ENCODE measurements around the gene HECW1. TPM values are rescaled to one million over a fixed set of nuclear protein-coding genes. Genes with fewer than 3 reads are reported as not detected.
"Not testable (repeated sequence)": the region's sequence is repeated elsewhere in the genome, so short reads cannot be mapped to it uniquely, and the experiment has no call there.

HECW1 gene
- total RNA-seq, 1 donor from 2014 or later: not detected

GRCh38 chr7:43565786-43566185 is 453.3 kb downstream of the HECW1 start:
- DNase-seq (ENCODE audit: low read depth, low spot score): no peak

GRCh38 chr7:43568529-43568928 is 456.1 kb downstream of the HECW1 start:
- no peak for DNase-seq (ENCODE audit: low read depth, low spot score)

- DNase-seq (ENCODE audit: low read depth, low spot score): no peak
These were observed 457.0 kb downstream of the HECW1 start for GRCh38 chr7:43569424-43569823.

- no peak for DNase-seq (ENCODE audit: low read depth, low spot score)
These were observed 458.4 kb downstream of the HECW1 start for GRCh38 chr7:43570688-43571365.

GRCh38 chr7:43572516-43573049 is 460.1 kb downstream of the HECW1 start:
- DNase-seq (ENCODE audit: low read depth, low spot score): peak; percentile 69

DNA sequence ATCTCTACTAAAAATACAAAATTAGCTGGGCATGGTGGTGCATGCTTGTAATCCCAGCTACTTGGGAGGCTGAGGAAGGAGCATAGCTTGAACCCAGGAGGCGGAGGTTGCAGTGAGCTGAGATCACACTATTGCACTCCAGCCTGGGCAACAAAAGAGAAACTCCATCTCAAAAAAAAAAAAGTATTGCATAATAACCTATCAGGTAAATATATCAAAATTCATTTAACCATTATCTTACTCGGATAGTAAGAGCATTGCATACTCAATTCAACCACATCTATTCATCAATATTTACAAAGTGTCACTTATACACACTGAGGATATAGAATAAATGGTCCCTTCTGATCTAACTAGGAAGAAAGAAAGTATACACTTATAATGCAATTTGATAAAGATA is 461.4 kb downstream of the HECW1 start:
- DNase-seq (ENCODE audit: low read depth, low spot score): not testable (repeated sequence)

DNA sequence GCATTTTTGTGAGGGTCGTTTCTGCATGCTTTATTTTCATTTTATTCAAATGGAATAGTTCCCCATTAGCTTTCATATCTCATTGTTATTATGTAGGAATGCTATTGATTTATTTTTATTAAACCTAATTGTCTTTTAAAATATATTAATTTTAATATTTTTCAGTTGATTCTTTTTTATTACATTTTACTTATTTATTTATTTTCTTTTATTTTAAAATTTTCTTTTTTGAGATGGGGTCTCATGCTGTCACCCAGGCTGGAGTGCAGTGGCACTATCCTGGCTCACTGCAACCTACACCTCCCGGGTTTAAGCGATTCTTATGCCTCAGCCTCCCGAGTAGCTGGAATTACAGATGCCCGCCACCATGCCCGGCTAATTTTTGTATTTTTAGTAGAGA is 463.1 kb downstream of the HECW1 start:
- no peak for DNase-seq (ENCODE audit: low read depth, low spot score)

DNA sequence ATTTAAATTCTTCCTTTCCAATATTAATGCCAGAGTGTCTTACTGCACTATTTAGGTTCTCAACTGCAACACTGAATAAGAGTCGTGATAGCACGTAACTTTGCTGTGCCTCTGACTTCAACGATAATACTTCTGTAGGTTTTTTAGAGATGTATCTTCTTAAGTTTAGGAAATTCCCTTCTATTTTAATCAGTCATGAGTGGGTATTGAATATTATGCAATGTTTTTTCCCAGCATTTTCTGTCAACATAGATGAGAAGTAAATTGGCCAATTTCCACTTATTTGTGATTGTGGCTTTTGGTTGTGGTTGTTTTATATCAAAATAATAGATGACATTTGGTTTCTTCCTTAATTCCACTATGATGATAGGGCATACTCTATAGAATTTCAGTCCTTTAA is 463.8 kb downstream of the HECW1 start:
- DNase-seq (ENCODE audit: low read depth, low spot score): no peak

- no peak for DNase-seq (ENCODE audit: low read depth, low spot score)
These were observed 465.1 kb downstream of the HECW1 start for GRCh38 chr7:43577485-43577951.

DNA sequence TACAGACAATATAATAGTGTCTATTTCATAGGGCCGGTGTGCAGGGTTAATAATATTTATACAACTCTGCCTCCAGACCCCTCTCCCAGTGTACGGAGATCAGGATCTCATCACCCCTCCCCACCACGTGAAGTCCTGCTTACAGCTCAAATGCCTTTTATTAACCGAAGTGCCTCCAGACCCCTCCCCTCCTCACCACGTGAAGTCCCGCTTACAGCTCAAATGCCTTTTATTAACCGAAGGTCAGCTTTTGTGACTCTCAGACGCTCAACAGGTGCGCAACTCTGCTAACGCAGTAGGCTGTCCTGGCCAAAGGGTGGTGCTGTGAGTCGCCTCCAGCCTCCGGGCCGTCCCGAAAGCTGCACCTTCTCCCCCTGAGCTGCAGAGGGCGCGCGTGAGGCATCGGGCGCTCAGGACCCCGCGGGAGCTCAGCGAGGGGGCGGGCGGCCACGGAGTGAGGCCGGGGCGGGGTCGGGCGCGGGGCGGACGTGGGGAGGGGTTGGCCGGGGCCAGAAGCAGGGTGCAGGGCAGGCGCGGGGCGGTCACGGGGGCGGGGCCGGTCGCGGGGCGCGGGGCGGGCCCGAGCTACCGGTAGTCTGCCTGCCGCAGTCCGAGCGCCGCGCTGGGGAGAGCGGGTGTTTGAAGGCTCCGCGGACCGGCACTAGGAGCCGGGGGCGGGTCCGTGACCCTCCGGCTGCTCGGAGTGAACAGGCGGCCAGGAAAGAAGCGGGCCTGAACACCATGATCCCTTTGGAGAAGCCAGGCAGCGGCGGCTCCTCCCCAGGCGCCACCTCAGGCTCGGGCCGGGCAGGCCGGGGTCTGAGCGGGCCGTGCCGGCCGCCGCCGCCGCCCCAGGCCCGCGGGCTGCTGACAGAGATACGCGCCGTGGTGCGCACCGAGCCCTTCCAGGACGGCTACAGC is 470.3 kb downstream of the HECW1 start, which contains the start of gene STK17A:
Gene STK17A (plus strand): TSS at position 606 of the 921 bp plus-strand sequence. CDS start 136 bp downstream, at position 742.
- DNase-seq (ENCODE audit: low read depth, low spot score): peak; percentile 66

DNA sequence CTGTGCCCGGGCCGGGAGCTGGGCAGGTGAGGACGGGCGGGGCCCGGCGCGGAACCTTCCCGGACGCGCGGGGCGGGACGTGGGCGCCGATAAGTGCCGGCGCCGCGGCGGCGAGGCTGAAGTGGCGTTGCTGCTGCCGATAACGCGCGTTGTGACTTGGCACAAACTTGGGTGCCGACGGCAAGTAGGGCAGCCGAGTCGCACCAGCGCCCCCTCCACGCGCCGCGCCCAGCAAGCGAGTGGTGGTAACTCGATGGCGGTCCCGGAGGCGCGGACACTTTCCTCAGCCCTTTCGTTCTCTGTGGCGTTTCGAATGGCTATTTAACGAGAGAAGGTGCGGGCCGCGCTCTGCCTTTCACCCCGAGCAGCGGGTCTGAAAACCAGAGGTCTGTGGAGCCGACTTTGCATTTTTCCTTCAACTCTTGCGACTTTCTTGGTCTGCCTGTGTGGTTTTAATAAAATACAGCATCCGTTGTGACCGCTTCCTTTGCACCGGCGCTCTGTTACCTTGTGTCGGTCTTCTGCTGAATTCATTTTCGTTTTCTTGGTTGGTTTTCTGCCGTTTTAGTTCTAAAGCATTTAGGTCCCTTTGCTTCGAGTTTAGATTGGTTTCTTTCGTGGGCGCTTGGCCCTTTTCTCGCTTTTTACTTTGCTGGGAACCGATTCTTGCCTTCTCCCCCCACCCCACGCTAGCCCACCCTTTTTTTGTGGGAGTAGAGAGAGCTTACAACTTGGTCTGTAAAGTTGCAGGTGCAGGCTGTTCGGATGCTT is 471.2 kb downstream of the HECW1 start:
- DNase-seq (ENCODE audit: low read depth, low spot score): no peak

GRCh38 chr7:43584195-43584586 is 471.7 kb downstream of the HECW1 start:
- DNase-seq (ENCODE audit: low read depth, low spot score): no peak

DNA sequence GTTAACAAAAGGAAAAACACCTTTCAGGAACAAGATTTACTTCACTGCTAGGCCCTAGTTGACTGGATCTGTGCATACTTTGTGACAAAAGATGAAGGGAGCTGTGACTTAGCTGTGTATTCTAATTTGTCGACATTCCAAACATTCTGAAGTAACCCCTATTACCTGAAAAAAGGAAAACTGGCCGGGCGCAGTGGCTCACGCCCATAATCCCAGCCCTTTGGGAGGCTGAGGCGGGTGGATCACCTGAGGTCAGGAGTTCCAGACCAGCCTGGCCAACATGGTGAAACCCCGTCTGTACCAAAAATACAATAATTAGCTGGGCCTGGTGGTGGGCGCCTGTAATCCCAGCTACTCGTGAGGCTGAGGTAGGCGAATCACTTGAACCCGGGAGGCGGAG is 472.3 kb downstream of the HECW1 start:
- DNase-seq (ENCODE audit: low read depth, low spot score): not testable (repeated sequence)

GRCh38 chr7:43585562-43585961 is 473.1 kb downstream of the HECW1 start:
- no peak for DNase-seq (ENCODE audit: low read depth, low spot score)

DNA sequence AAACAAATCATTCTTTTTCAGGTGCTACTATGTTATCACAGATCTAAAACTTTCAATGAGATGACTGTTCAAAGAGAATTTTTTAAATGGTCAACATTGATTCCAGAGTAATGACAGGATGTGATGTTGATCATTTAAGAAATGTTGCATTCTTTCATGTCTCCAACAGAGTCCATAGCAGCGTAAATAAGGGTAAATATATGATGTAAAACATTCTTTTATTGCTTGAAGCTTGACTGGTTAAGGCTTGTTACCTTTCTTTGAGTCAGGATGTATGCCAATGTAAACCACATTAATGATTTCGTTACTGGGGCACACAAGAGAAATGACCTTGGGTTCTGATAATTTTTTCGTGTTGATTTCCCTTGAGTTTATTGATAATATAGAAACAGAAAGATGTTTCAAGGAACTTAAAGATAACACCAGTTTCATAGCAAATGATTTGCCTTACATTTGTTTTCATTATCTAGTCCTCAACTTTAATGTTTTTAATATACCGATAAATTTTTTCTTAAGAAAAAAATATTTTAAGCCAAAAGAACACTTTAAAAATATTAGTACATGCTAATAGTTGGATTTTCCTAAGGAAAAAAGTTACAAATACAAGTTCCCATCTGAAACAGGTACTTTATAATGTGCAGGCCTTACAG is 473.9 kb downstream of the HECW1 start:
- no peak for DNase-seq (ENCODE audit: low read depth, low spot score)

GRCh38 chr7:43588477-43589132 is 476.2 kb downstream of the HECW1 start:
- DNase-seq (ENCODE audit: low read depth, low spot score): no peak

DNA sequence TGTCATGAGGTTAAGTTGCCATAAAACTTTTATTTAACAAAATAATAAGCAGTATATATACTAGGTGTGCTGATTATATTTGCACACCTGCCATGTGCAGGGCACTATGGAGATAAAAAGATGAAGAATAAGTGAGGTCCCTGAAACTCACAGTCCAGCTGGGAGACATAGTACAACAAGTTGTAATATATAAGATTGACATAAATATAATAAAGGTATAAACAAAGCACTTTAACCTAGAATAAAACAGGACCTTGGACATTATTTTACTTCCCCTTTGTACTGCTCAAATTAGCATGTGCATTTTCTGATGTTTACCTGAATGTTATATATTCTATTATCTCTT is 476.7 kb downstream of the HECW1 start:
- no peak for DNase-seq (ENCODE audit: low read depth, low spot score)

DNA sequence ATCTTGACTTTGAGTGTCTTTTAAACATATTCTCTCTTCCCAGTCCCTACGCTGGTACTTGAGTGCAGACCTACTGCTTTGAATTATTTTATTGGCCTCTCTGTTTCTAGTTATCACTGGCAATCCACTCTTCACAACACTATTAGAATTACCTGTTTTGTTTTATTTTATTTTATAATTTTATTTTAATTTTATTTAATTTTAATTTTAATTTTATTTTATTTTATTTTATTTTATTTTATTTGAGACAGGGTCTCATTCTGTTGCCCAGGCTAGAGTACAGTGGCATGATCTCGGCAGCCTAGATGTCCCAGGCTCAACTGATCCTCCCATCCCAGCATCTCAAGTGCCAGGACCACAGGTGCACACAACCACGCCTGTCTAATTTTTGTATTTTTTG is 477.3 kb downstream of the HECW1 start:
- DNase-seq (ENCODE audit: low read depth, low spot score): no peak

GRCh38 chr7:43590862-43591557 is 478.6 kb downstream of the HECW1 start:
- no peak for DNase-seq (ENCODE audit: low read depth, low spot score)

All from pulmonary artery endothelial cell (primary cell).